OCI-LY7 (cell line): Measurements from ENCODE around the gene CATSPER3. TPM values are rescaled to one million over a fixed set of nuclear protein-coding genes. Genes with fewer than 3 reads are reported as not detected.

Experiments used
- BruUV-seq: library from RNA; stranded (reverse); fragments of 400-500 nt; replicated peaks from 2 replicates; lab custom pipeline; 2021; lab: Mats Ljungman, UMichigan
- CTCF ChIA-PET: fragments of 300-600 bp; sonication (Branson Sonifier 250); formaldehyde crosslinking; loops from one replicate; lab custom pipeline; 2022; ENCODE audit warnings: antibody characterized with exemption; ENCODE audit not compliant: unreplicated experiment; lab: Charles Lee
- POLR2A ChIA-PET: fragments of 300-600 bp; sonication (Branson Sonifier 250); formaldehyde crosslinking; loops from one replicate; lab custom pipeline; 2022; ENCODE audit warnings: antibody characterized with exemption; lab: Charles Lee
- DNase-seq: peaks from one replicate; pipeline ENCODE4 v3.0.0-alpha.2; 2015; ENCODE audit warnings: low spot score
- H2AFZ ChIP-seq: fragments of 200-600 bp; sonication (generic), shearing (Covaris generic); 2 replicates; pipeline ENCODE4 v1.6.1; 2014; ENCODE audit warnings: mild to moderate bottlenecking, antibody characterized with exemption, low read length, moderate library complexity
- H3K27ac ChIP-seq: fragments of 200-600 bp; sonication (generic); 2 replicates; pipeline ENCODE4 v1.5.1; 2014; ENCODE audit warnings: mixed run types, low read depth, mild to moderate bottlenecking, moderate library complexity, low read length, inconsistent platforms; ENCODE audit not compliant: poor library complexity, severe bottlenecking
- H3K36me3 ChIP-seq: fragments of 200-600 bp; sonication (generic); 2 replicates; pipeline ENCODE4 v1.6.1; 2014; ENCODE audit warnings: mild to moderate bottlenecking, antibody characterized with exemption, low read length, moderate library complexity, mixed read lengths; ENCODE audit not compliant: insufficient read depth
- H3K4me1 ChIP-seq: fragments of 200-600 bp; sonication (generic); 2 replicates; pipeline ENCODE4 v1.5.1; 2014; ENCODE audit warnings: mild to moderate bottlenecking, low read length; ENCODE audit not compliant: insufficient read depth, poor library complexity, severe bottlenecking
- H3K4me2 ChIP-seq: fragments of 200-600 bp; sonication (generic); 2 replicates; pipeline ENCODE4 v1.6.1; 2014; ENCODE audit warnings: mild to moderate bottlenecking, low read length
- H3K4me3 ChIP-seq: fragments of 200-600 bp; sonication (generic); 2 replicates; pipeline ENCODE4 v1.5.1; 2014; ENCODE audit warnings: mild to moderate bottlenecking, low read depth, low read length; ENCODE audit not compliant: poor library complexity, severe bottlenecking
- H3K79me2 ChIP-seq: fragments of 200-600 bp; sonication (generic); 2 replicates; pipeline ENCODE4 v1.6.1; 2016; ENCODE audit warnings: low read depth, mild to moderate bottlenecking, low read length, moderate library complexity, mixed read lengths; ENCODE audit not compliant: insufficient read depth
- H3K9me2 ChIP-seq: fragments of 200-600 bp; sonication (generic); 2 replicates; pipeline ENCODE4 v1.6.1; 2016; ENCODE audit warnings: mild to moderate bottlenecking, low read length, mixed read lengths; ENCODE audit not compliant: insufficient read depth
- H3K9me3 ChIP-seq: fragments of 200-600 bp; sonication (generic); 2 replicates; pipeline ENCODE4 v1.6.1; 2014; ENCODE audit warnings: mild to moderate bottlenecking, mixed run types, low read length, mixed read lengths
- H4K20me1 ChIP-seq: fragments of 200-600 bp; sonication (generic); 2 replicates; pipeline ENCODE4 v1.6.1; 2014; ENCODE audit warnings: mild to moderate bottlenecking, antibody characterized with exemption, low read length, moderate library complexity, mixed read lengths; ENCODE audit not compliant: insufficient read depth
- CTCF ChIP-seq: fragments of 200-600 bp; sonication (generic); conservative IDR thresholded peaks from 2 replicates; pipeline ENCODE4 v1.5.1; 2014; ENCODE audit warnings: mild to moderate bottlenecking, antibody characterized with exemption, low read length, moderate library complexity, mixed read lengths
- EZH2phosphoT487 ChIP-seq: fragments of 200-600 bp; sonication (generic); IDR thresholded peaks from 2 replicates; pipeline ENCODE4 v1.6.1; 2018; ENCODE audit warnings: low read depth, borderline replicate concordance, mild to moderate bottlenecking, mixed run types, antibody characterized with exemption, low read length, moderate library complexity, mixed read lengths
- intact Hi-C: fragments of 100-400 bp; cut with micrococcal nuclease; formaldehyde crosslinking; loops from one replicate; pipeline ENCODE4 v1.10.0; 2022; ENCODE audit not compliant: unreplicated experiment
- total RNA-seq, 2 experiments: library from RNA; depleted of rRNA in 1 of 2; stranded (reverse); fragments of >200 nt in 1 of 2; shearing (Covaris generic) in 1 of 2; gene quantifications; 2 replicates each; pipeline ENCODE4 v1.2.3, GENCODE V29; 2014 to 2022

The CATSPER3 gene
- total RNA-seq, 2 experiments from 2014 or later, result 0.61 TPM; not detected in 1

GRCh38 chr5:135009736-135010501, 42.2 kb downstream of the CATSPER3 start:
- POLR2A ChIA-PET, result no interaction called here
- CTCF ChIA-PET, result interaction anchor here (0.6 kb wide), 1 partner anchor 107 kb away, joined by 13 read pairs; no protein-coding TSS in a partner anchor
- no peak overlapping the region for H3K27ac ChIP-seq
- TF ChIP-seq CTCF, result no peak
- no peak for TF ChIP-seq EZH2phosphoT487
- no peak overlapping the region for H3K4me2 ChIP-seq
- H3K36me3 ChIP-seq, result no peaks in the 10 kb centered on the region
- no peaks in the 10 kb centered on the region for H3K79me2 ChIP-seq
- BruUV-seq, result no TSS peak
- no peaks in the 10 kb centered on the region for H3K9me3 ChIP-seq
- no peak overlapping the region for H3K4me3 ChIP-seq
- no peaks in the 10 kb centered on the region for H3K9me2 ChIP-seq
- intact Hi-C loops, result no loop called here
- H2AFZ ChIP-seq, result no peak overlapping the region
- no peaks in the 10 kb centered on the region for H3K4me1 ChIP-seq
- H4K20me1 ChIP-seq, result no peaks in the 10 kb centered on the region
- no peak for DNase-seq

GRCh38 chr5:135010502-135011354, 43.0 kb downstream of the CATSPER3 start:
- Histone ChIP-seq H3K36me3 (no peaks in the 10 kb centered on the region), H3K4me1 (no peaks in the 10 kb centered on the region), H3K4me3 (no peak overlapping the region), H3K4me2 (no peak overlapping the region), H3K27ac (no peak overlapping the region), H2AFZ (no peak overlapping the region), H3K9me3 (no peaks in the 10 kb centered on the region), H3K9me2 (no peaks in the 10 kb centered on the region), H3K79me2 (no peaks in the 10 kb centered on the region), H4K20me1 (no peaks in the 10 kb centered on the region)
- intact Hi-C loops, result no loop called here
- CTCF ChIA-PET, result interaction anchor here (0.6 kb wide), 1 partner anchor 106 kb away, joined by 13 read pairs; no protein-coding TSS in a partner anchor
- 0 out of 2 replicates have a peak, but pooled peaks have one; percentile 33 for TF ChIP-seq CTCF
- no peak for TF ChIP-seq EZH2phosphoT487
- DNase-seq, result no peak
- BruUV-seq, result no TSS peak
- POLR2A ChIA-PET, result no interaction called here
